IPS-NIHi11 (cell line): ENCODE results near the gene PARD3.
"Not testable (repeated sequence)": the region's sequence is repeated elsewhere in the genome, so short reads cannot be mapped to it uniquely, and the experiment has no call there.

Source experiments
- DNase-seq: peaks from one replicate; pipeline ENCODE4 v3.0.0; 2012; ENCODE audit warnings: mixed read lengths, low spot score

The PARD3 gene

DNA sequence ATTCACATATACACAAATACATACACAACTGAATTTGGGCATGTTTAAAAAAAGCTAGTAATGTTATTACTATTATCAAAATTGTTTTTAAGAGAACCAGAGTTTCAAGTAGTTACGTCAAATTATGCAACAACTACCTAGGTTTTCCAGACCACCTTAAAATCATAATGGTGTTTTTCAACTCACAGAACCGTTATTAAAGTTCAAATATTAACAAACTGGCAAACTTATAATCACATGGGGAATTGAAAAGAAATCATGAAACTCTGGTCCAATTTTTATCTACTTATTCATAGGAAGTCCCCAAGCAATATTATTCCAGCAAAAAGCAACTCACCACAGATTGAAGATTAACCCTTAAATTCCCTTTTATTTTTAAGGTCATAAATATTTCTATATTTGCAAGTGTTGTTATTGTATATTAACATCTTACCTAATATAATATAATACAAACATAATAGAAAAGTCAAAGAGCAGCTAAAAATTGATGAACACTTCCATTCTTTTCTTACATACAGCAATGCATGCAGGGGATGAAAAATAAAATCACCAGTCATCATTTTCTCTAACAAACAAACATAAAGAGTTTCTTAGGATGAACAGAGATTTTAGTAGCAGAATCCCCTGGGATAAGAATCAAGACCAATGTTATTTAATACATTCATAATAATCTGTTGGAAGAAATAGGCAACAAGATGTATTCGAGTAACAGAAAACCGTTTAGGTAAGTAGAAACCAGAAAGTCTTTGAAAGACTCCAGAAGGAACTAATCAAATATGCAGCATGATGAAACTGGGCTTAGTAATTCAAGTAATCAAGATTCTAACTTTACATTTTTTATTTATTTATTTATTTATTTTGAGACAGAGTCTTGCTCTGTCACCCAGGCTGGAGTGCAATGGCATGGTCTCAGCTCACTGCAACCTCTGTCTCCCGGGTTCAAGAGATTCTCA lies 391.1 kb downstream of the PARD3 start:
- no peak for DNase-seq

DNA sequence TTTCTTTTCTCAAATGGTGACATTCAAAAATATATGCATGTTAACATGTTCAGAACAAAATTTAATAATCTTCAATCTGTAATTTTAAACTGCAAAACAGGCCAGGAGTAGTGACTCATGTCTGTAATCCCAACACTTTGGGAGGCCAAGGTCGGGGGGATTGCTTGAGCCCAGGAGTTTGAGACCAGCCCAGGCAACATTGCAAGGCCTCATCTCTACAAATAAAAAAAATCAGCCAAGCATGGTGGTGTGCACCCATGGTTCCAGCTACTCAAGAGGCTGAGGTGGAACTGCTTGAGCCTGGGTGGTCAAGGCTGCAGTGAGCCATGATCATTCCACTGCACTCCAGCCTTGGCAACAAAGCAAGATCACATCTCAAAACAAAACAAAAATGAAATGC lies 394.3 kb downstream of the PARD3 start:
- DNase-seq: no peak

DNA sequence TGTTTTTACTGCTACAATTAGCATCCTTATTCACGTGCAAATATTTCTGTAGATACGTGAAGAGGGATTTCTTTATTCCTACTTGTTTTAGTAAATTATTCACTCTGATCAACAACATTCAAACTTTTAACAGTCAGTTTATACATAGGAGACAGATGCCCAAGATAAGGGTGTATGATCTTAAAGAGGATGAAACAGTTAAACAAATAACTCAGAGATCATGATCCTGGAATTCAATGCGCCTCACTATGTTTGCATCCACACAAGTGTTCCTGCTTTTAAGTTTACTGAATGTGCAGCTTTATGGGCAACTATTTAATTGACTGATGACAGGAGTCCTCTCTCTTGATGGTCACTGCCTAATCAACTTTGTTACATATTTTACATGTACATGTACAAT lies 394.8 kb downstream of the PARD3 start:
- no peak for DNase-seq

DNA sequence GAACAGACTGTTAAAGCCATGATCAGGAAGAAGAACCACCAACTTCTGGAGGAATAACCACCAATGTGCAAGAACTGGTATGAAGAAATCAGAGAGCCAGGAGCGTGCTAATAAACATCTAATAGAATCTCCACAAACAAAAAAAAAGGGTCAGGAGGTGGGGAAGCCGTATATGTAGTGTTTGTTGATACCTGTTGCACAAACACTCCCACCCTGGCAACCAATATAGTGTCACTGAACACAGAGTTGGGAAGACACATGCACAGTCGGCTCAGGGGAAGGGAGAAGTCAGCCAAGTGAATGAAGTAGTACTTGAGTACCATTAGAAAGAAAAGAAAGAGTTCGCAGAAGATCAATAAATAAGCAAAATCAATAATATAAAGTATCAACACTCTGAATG lies 400.1 kb downstream of the PARD3 start:
- DNase-seq: no peak

DNA sequence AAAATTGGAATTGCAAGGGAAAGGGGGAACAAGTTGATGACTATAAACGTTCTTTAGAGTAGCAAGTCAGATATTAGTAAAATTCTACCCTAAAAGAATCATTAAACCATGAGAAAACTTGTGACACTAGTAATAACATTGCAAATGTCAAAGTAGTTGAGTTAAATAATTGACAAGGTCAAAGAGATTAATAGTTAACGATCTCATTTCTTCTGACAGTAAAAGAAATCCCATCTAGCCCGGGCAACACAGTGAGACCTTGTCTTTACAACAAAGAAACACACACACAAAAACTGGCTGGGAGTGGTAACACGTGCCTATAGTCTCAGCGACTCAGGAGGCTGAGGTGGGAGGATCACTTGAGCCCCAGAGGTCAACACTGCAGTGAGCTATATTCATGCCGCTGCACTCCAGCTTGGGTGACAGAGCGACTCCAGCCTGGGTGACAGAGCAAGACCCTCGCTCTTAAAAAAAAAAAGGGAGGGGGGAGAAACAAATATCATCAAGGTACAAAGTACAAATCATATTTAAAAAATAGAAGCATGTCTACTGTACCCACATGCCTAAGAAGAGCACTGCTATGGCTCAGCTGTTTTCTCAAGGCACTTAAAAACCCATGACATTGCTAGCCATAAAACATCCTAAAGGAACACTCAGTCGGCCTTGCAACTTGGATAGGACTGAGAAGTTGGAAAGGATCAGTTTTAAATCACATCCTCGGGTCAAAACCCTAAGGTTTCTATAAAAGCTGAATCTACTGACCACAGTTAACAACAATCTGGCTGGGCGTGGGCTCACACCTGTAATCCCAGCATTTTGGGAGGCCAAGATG lies 401.1 kb downstream of the PARD3 start:
- no peak for DNase-seq

DNA sequence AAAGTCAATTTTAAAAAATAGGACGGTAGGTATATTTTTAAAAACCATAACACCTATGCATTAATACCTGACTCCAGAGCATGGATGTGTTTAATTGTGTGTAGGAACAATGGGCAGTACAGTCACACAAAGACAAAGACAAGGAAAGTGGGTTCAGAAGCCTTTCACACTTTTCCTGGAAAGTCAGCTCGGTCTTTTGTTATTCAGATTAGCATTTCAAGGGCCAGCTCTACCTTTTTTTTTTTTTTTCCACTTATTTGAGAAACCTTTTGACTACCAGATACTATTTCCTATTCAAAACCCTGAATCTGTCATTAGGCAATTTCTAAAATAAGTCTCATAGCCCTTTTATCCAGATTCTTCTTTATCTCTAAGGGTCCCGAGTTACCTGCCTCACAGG lies 401.9 kb downstream of the PARD3 start:
- DNase-seq: peak; percentile 23

DNA sequence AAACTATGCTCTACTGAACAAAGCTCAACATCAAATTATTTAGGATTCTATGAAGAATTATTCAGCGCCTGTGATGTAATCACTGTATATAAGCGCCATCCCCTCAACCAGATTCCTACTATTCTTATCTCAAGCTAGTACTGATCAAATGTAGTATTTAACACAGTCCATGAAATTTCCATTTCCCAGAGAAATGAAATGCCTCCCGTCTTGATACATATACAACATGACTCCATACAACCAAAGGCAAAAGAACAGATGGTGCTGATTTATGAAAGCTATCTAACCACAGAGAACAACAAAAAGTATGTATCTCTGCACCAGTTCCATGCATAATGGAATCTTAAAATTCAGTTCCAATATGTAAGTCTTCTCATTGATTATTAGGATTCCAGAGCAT lies 406.1 kb downstream of the PARD3 start:
- DNase-seq: no peak

DNA sequence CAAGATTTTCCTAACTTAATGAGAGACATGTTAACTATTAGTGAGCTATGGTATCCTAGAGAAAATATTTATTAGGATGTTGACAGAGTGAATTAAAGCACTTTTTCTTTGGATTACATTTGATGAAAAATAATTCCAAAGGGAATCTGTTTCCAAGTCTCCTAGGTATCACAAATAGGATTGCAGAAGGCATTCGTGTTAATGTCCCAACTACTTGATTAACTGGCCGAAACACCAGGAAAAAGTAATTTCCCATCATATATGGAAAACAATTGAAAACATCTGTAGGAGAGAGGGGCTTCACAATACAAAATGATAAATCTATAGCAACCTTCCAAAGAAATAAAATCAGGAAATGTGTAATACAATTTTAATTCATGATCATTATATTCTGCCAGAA lies 406.7 kb downstream of the PARD3 start:
- DNase-seq: no peak

DNA sequence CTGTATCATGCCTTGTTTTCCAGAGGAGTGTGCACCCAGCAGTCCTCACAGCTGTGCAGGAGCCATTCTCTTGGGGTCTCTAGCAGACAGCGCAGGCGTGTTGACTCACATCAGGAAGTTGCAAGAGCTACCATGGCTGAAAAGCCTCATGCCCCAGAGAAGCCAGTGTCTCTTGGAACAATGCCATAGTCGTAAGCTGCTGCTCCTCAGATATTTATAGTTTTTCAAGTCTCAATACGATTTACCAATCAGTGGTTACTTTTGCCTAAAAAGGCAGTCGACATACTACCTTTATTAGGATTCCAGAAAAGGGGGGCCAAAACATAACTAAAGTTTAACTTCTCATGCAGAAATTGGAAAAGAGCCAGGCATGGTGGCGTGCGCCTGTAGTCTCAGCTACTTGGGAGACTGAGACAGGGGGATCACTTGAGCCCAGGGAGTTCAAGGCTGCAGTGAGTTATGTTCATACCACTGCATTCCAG lies 407.7 kb downstream of the PARD3 start:
- no peak for DNase-seq

DNA sequence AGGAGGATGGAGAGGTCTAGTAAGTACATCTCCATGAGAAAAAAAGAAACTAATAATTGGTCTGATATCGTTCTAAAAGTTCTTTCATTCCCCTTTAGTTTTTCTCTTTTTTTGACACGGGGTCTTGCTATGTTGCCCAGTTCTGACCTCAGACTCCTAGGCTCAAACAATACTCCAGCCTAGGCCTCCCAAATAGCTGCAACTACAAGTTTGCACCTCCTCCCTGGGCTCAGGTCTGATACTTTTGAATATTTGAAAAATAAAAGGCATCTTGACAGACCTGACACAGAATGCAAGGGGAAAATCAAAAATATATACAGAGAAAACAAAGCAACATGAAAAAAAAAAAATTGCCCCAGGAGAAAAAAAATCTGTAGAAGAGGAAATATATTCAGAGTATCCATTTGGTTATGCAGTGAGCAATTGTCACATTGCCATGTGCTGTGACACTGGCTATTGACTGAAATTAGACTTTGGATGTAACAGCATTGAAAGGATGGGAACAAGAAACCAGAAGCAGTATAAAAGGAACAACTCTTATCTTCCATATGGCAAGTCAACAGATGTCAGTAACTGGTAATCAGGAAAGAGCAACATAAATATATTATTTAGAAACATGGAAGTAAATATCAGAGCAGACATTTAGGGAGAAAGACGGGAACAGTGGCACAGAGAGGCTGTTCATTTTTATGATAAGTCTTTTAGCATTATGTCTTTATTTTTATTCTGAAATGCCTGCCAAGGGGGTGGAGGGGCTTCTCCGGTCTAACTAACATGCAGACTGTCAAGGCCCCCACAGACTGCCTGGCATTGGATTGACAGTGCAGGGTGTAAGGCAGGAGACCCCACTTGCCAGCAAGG lies 408.4 kb downstream of the PARD3 start:
- DNase-seq: no peak

DNA sequence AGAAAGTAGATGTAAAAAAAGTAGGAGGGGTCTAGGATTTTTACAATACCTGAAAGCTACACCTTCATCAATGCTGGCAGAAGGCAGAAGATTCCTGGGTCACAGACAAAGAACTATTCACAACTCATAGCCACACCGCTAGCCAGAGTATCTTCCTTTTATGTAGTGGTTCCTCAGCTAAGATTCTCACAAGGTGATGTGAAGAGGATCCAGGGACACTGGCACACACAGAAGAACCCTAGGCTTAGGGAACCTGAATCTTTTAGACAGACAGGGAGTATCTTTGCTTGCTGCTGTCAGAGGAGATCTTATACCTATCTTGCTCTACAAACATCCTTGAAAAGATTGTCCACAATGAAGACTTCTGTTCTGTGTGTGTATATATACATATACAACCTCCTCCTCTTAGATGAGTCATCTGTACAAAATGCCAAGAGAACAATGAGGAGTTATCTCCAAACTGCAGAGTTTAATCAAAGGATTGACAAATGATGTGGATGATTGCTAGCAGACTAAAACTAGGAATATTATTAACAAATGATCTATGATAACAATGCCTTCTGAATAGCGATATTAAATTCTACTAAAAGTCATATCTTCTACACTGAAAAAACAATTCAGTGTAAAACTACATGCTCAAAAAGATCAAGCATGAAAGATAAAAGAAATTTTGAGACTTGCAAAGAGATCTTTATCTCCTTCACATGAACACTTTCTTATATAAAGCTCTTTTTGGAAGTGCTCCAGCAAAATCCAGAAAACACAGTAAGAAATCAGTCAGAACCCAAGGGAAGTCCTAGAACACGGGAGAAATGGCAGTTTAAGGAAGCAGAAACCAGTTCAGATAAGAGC lies 409.3 kb downstream of the PARD3 start:
- DNase-seq: no peak

DNA sequence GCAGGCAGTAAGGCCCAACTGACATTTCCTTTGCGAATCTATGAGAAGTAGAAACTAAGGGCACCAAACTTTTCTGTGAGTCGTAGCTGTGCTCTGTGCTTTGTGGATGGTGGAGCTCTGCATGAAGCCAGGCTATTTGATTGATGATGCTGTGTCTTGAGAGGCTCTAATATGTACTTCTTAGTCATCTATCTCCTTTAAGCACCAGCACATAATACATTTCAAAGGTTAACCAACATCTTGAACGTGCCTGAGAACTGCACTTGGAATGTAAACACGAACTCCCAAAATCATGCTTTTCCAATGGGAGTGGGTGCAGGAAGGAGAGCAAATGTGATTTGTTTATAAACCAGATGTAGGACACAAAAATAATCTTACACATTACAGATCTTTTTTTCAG lies 411.6 kb downstream of the PARD3 start:
- no peak for DNase-seq

DNA sequence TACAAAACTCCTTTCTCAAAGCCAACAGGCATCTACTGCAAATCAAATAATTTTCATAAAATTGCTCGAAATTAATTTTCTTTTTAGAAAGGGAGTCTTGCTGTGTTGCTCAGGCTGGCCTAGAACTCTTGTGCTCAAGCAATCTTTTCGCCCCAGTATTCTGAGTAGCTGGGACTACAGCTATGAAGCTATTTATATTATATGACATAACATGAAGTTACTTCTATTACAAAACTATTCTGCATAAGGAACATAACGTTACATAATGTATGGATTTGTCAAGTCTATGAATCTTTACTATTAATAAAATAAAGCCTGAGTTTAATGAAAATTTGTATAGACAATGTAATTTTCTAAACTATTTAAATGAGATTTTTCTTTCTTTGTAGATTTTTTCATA lies 415.0 kb downstream of the PARD3 start:
- DNase-seq: no peak

DNA sequence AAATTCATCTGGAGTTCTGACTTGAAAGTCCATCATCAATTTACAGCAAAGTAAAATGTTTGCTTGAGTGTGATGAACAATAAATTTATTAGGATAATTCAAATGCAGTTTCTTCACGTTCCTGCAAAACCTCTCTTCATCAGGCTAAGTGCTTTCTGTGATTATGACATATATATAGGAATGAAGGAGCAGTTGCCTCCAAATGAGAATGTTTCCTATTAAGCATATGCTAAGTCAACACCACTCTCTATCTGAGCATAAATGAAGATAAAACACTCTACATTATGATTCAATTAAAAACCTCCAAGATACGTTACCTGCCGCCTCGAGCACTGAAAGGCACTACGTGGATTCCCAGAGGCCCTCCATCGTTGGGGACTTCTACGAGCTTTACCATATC lies 416.1 kb downstream of the PARD3 start:
- no peak for DNase-seq

DNA sequence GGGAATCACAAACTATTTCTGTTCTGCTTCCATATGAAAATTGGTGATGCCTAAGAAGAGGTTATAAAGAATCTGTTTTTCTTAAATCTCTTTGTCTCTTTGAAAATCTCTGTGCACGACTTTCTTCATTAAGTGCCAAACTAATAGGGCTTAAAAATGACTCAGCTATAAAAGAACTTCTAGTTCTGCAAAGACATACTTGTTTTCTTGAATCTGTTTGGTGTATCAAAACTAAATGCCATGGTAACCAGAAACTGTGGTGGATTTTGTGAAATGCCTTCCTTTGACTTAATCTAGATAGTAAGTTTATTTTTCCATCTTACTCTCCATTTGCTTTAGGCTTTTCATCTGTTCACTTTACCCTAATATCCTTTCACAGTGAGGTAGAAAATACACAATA lies 417.8 kb downstream of the PARD3 start:
- no peak for DNase-seq

DNA sequence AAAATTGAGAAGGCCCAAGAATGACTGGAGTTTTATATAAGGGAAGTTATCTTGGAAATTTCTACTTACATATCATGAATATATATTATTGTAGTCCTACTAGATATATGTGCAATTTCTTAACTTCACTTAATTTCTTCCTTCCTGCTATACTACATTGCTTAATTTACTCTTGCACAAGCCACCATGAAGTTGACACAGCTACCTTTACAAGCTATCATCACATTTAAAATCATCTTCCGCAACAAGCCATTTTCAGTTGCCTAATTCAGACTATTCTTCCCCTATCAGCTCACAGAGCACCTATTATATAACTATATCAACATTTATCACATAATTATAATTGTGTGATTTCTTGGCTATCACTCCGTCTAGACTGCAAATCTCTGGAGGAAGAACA lies 418.4 kb downstream of the PARD3 start:
- no peak for DNase-seq

DNA sequence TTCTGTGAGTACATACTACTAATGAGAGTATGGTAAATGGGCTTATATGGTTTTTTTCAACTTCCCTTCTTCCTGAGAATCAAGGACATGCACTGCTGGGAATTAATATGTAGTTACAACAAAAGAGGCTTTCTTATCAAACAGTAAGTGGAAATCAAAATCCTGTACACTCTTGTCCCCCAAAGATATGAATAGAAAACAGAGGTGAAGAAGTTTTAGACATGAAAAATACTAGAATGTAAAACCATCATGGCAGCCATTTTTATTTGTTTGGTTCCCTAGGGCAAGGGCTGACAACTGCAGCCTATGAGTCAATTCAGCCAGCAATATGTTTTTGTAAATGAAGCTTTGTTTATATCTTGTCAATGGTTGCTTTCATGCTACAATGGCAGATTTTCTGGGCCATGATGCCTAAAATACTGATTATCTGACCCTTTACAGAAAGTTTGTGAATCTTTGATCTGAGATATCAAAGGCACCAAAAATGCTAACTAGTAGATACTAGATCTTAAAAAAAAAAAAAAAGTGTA lies 422.4 kb downstream of the PARD3 start:
- DNase-seq: no peak

DNA sequence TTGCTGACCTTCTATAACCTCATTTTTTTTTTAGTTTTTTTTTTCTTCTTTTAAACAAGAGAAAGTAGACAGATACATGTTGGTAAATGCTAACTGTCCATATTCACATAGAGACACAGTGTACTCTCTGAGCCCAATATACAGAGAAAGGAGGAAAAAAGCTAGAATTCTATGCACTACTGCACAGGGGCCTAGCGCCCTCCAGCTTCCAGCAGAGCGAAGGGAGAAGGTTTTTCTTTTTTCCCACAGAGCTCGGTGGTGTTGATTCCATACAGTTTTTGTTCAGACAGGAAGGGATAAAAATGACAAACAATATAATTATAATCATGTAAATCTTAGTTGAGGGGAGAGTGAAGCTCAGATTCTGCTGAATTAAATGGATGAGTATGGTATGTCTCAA lies 423.9 kb downstream of the PARD3 start:
- DNase-seq: not testable (repeated sequence)

DNA sequence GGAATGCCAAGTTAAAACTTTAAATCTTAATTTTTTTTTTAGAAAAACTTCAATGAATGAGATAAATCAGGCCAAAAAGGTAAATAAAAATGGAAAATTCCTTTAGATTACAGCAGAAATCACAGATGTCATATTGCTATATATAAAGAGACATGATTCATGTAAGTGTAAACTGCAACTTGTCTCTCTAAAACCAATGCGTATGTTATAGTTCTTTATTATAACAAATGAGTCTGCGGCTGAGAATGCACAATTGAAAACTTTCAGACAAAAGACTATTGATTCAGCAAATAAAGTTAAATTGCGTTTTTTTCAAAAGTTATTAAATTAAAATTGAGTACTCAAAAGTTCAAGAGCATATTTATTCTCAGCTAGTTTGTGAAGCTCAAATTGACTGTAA lies 425.3 kb downstream of the PARD3 start:
- DNase-seq: no peak

DNA sequence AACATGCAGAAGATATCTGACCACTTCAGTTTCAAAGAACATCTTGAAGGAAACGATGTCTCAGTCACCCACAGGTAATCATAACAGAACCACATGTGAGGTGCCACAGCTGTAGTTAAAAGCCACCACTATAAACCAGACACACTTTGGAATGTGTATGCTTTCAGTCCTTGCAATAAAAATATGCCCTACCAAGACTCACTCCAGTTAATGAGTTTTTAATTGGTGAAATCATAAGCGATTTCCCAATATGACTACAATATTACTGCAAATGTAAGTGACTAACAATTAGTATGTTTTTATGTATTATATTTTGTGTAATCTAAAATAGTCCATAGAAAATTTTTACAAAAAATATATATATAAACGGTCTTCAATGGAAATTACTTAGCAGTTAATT lies 428.2 kb downstream of the PARD3 start:
- DNase-seq: no peak

DNA sequence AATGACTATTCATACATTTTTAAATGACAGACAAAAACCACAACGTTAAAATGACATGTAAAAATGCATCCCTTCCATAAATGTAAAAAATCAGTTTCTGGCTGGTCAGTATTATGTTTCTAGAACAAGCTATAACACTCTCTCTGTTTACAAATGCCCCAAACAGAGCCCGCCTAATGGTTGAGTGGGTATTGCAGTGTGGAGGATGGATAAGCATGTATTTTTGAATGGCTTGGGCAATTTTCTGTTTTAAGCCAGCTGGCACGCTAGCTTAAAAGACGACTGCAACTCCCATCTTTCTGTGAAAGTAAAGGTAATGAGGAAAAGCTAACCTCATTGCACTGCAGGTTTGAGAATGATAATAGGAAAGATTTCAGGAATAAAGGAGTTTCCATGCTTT lies 430.7 kb downstream of the PARD3 start:
- DNase-seq: no peak
